Measurements from ENCODE around the gene ZNF93. TPM values are rescaled to one million over a fixed set of nuclear protein-coding genes. Genes with fewer than 3 reads are reported as not detected.

Gene ZNF93
- polyA plus RNA-seq, 1 of the 3 experiments (the other 2 are of a cell fraction): 4.3 TPM

- Histone ChIP-seq H2AFZ (ENCODE audit: low read depth) (no peak overlapping the region), H3K4me1 (ENCODE audit: control insufficient read depth in 1 of 2, insufficient read depth in 2 of 2, low read depth in 1 of 2, low read length in 1 of 2) (no peaks in the 10 kb centered on the region), H3K27me3 (ENCODE audit: insufficient read depth) (no peaks in the 10 kb centered on the region), H3K4me2 (no peak overlapping the region), H3K27ac (ENCODE audit: low read depth in 2 of 2, low read length in 1 of 2) (no peak overlapping the region), H3K4me3 (ENCODE audit: low read depth in 2 of 2, low read length in 1 of 2) (no peak overlapping the region), H3K79me2 (ENCODE audit: insufficient read depth) (peaks cover 6% of the 10 kb centered on the region; the same call in 1 of the 2 replicates), H3K9me3 (peaks cover 6% of the 10 kb centered on the region), H4K20me1 (ENCODE audit: insufficient read depth) (no peaks in the 10 kb centered on the region), H3K9ac (no peak overlapping the region), H3K9me2 (0 out of 2 replicates have a peak, but pooled peaks cover 2% of the 10 kb centered on the region), H3F3A (replicated peaks; ENCODE audit: insufficient read depth) (no peaks in the 10 kb centered on the region), H3K36me3 (replicated peaks in 1 of 2; ENCODE audit: control insufficient read depth in 1 of 2, insufficient read depth in 2 of 2, low read length in 1 of 2) (peaks cover 9 to 37% of the 10 kb centered on the region in 2 experiments)
- no peak for DNase-seq
- 76% methylated on average over 4 of the region's 4 CpGs for WGBS (ENCODE audit: low lambda C conversion rate)
- ChIA-PET POLR2A (no interaction called here), CTCF (no interaction called here)
- TF ChIP-seq SIN3A (IDR thresholded peaks at IDR 0.05; ENCODE audit: borderline replicate concordance, low read depth, low read length): no peak
- TF ChIP-seq ZBTB33 (IDR thresholded peaks at IDR 0.05; ENCODE audit: borderline replicate concordance, low read depth): no peak
- TF ChIP-seq TAF1 (IDR thresholded peaks at IDR 0.05; ENCODE audit: borderline replicate concordance, low read depth, low read length): no peak
- TF ChIP-seq MXI1 (IDR thresholded peaks at IDR 0.05; ENCODE audit: low read depth, low read length): no peak
- TF ChIP-seq, protein P1, sequence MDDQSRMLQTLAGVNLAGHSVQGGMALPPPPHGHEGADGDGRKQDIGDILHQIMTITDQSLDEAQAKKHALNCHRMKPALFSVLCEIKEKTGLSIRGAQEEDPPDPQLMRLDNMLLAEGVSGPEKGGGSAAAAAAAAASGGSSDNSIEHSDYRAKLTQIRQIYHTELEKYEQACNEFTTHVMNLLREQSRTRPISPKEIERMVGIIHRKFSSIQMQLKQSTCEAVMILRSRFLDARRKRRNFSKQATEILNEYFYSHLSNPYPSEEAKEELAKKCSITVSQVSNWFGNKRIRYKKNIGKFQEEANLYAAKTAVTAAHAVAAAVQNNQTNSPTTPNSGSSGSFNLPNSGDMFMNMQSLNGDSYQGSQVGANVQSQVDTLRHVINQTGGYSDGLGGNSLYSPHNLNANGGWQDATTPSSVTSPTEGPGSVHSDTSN (IDR thresholded peaks at IDR 0.05): no peak
- TF ChIP-seq FOSL2 (IDR thresholded peaks at IDR 0.05; ENCODE audit: borderline replicate concordance, low read depth): no peak
- no peak for TF ChIP-seq SMC3 (IDR thresholded peaks at IDR 0.05; ENCODE audit: low read depth, low read length)
- no peak for TF ChIP-seq REST (IDR thresholded peaks at IDR 0.05; ENCODE audit: low read depth, low read length)
- no peak for TF ChIP-seq MEF2A (IDR thresholded peaks at IDR 0.05; ENCODE audit: borderline replicate concordance, low read depth)
- no peak for TF ChIP-seq NRF1 (IDR thresholded peaks at IDR 0.05; ENCODE audit: low read depth, low read length)
- no peak for TF ChIP-seq GABPA (IDR thresholded peaks at IDR 0.05; ENCODE audit: low read depth)
- no peak for TF ChIP-seq GATA2 (CRISPR knock-in tag; IDR thresholded peaks at IDR 0.05)
- TF ChIP-seq TEAD4 (IDR thresholded peaks at IDR 0.05; ENCODE audit: borderline replicate concordance, insufficient read depth): no peak
- no peak for TF ChIP-seq FOXM1 (IDR thresholded peaks at IDR 0.05; ENCODE audit: low read depth)
- no peak for TF ChIP-seq TCF12 (IDR thresholded peaks at IDR 0.05)
- TF ChIP-seq FOXJ3 (CRISPR knock-in tag; IDR thresholded peaks at IDR 0.05): no peak
- TF ChIP-seq RAD21 (IDR thresholded peaks at IDR 0.05; ENCODE audit: low read length): no peak
- TF ChIP-seq CTCF (IDR thresholded peaks at IDR 0.05): no peak
- no peak for TF ChIP-seq YY1 (IDR thresholded peaks at IDR 0.05; ENCODE audit: low read depth)
These were observed 23.0 kb upstream of the ZNF93 start for GRCh38 chr19:19877724-19878123.
